Tibial nerve (tissue), 4 donors: ENCODE results near the gene PTX4. TPM values are rescaled to one million over a fixed set of nuclear protein-coding genes. Genes with fewer than 3 reads are reported as not detected.

Source experiments
- DNase-seq, 2 donors: peaks; one replicate each; pipeline ENCODE4 v3.0.0-alpha.2; 2019; ENCODE audit warnings: low spot score in 2 of 2
- H3K27ac ChIP-seq, 4 donors: fragments of 200-600 bp; sonication (generic) in 3 of 4; one replicate each; pipeline ENCODE4 v1.5.1; 2017 to 2019; ENCODE audit warnings: mild to moderate bottlenecking in 1 of 4
- H3K27me3 ChIP-seq, 2 donors: fragments of 200-600 bp; sonication (generic) in 1 of 2; one replicate each; pipeline versions ENCODE4 v1.5.1 to v1.6.0; 2017 to 2019
- H3K36me3 ChIP-seq, 3 donors: fragments of 200-600 bp; sonication (generic); one replicate each; pipeline ENCODE4 v1.5.1; 2018 to 2019
- H3K4me1 ChIP-seq, 4 donors: fragments of 200-600 bp; sonication (generic) in 3 of 4; one replicate each; pipeline ENCODE4 v1.5.1; 2017 to 2019
- H3K4me3 ChIP-seq, 4 donors: fragments of 200-600 bp; sonication (generic) in 3 of 4; one replicate each; pipeline ENCODE4 v1.5.1; 2017 to 2019; ENCODE audit warnings: mild to moderate bottlenecking in 1 of 4, moderate library complexity in 1 of 4
- H3K9me3 ChIP-seq, 4 donors: fragments of 200-600 bp; sonication (generic) in 3 of 4; one replicate each; pipeline ENCODE4 v1.5.1; 2017 to 2019
- EP300 ChIP-seq, 2 donors: sonication (generic); formaldehyde crosslinking; IDR thresholded peaks; one replicate each; pipeline ENCODE4 v1.6.1; 2017; ENCODE audit warnings: antibody characterized with exemption in 2 of 2, mild to moderate bottlenecking in 1 of 2
- POLR2A ChIP-seq, 2 donors: fragments of 450-650 bp; IDR thresholded peaks; one replicate each; pipeline ENCODE4 v1.6.1; 2017; ENCODE audit warnings: antibody characterized with exemption in 2 of 2, mild to moderate bottlenecking in 2 of 2, moderate library complexity in 2 of 2
- WGBS, 2 donors: methylation state at CpG; one replicate each; pipeline ENCODE4 v1.1.5; 2018; 5-methylcytosine and 5-hydroxymethylcytosine counted together
- total RNA-seq, 4 donors: library from RNA; depleted of rRNA; stranded (reverse); fragments of >200 nt; gene quantifications; one replicate each; pipeline ENCODE4 v1.1.0, GENCODE V29; 2016
- TF ChIP-seq, protein P1 (sequence below), 5 experiments: fragments of 200-600 bp in 3 of 5; fragments of 450-650 bp in 2 of 5; sonication (generic) in 3 of 5; IDR thresholded peaks; one replicate each; pipeline ENCODE4 v1.5.1; 2016 to 2019; ENCODE audit warnings: antibody characterized with exemption in 5 of 5, mild to moderate bottlenecking in 3 of 5, moderate library complexity in 2 of 5

Gene PTX4
- total RNA-seq, 4 donors from 2014 or later, result not detected

- 61 to 84% methylated on average over 2 to 14 of the region's 14 CpGs for WGBS, 2 donors
- H3K36me3 ChIP-seq, result peaks cover 0 to 20% (median 1%) of the 10 kb centered on the region in 3 donors
- DNase-seq, result no peak
- H3K4me3 ChIP-seq, result no peak overlapping the region
- peak overlapping the region; percentile 75 to 91 (median 86) for H3K27ac ChIP-seq
- H3K27me3 ChIP-seq, result no peaks in the 10 kb centered on the region
- H3K4me1 ChIP-seq, result peaks cover 0 to 60% (median 4%) of the 10 kb centered on the region in 4 donors
- no peak for TF ChIP-seq POLR2A (IDR thresholded peaks at IDR 0.05)
- no peak for TF ChIP-seq EP300 (IDR thresholded peaks at IDR 0.05)
- TF ChIP-seq, protein P1, sequence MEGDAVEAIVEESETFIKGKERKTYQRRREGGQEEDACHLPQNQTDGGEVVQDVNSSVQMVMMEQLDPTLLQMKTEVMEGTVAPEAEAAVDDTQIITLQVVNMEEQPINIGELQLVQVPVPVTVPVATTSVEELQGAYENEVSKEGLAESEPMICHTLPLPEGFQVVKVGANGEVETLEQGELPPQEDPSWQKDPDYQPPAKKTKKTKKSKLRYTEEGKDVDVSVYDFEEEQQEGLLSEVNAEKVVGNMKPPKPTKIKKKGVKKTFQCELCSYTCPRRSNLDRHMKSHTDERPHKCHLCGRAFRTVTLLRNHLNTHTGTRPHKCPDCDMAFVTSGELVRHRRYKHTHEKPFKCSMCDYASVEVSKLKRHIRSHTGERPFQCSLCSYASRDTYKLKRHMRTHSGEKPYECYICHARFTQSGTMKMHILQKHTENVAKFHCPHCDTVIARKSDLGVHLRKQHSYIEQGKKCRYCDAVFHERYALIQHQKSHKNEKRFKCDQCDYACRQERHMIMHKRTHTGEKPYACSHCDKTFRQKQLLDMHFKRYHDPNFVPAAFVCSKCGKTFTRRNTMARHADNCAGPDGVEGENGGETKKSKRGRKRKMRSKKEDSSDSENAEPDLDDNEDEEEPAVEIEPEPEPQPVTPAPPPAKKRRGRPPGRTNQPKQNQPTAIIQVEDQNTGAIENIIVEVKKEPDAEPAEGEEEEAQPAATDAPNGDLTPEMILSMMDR (IDR thresholded peaks at IDR 0.05), result no peak
- no peaks in the 10 kb centered on the region for H3K9me3 ChIP-seq
Measured at GRCh38 chr16:1531638-1531910, 42.8 kb upstream of the PTX4 start.

GRCh38 chr16:1530883-1531637 lies 42.3 kb upstream of the PTX4 start:
- Histone ChIP-seq H3K4me1 (peaks cover 0 to 55% (median 4%) of the 10 kb centered on the region in 4 donors), H3K9me3 (no peaks in the 10 kb centered on the region), H3K36me3 (peaks cover 0 to 15% (median 0%) of the 10 kb centered on the region in 3 donors), H3K27me3 (no peaks in the 10 kb centered on the region), H3K27ac (peak overlapping the region; percentile 75 to 91 (median 86)), H3K4me3 (peak overlapping the region in 1 of 4 donors; percentile 6)
- TF ChIP-seq POLR2A (IDR thresholded peaks at IDR 0.05) (peak in 1 of 2 donors; percentile 22), EP300 (IDR thresholded peaks at IDR 0.05) (peak in 1 of 2 donors; percentile 48)
- TF ChIP-seq, protein P1 (IDR thresholded peaks at IDR 0.05), result no peak
- peak; percentile 52 to 60 for DNase-seq
- 55 to 68% methylated on average over 21 to 35 of the region's 35 CpGs for WGBS, 2 donors

DNA sequence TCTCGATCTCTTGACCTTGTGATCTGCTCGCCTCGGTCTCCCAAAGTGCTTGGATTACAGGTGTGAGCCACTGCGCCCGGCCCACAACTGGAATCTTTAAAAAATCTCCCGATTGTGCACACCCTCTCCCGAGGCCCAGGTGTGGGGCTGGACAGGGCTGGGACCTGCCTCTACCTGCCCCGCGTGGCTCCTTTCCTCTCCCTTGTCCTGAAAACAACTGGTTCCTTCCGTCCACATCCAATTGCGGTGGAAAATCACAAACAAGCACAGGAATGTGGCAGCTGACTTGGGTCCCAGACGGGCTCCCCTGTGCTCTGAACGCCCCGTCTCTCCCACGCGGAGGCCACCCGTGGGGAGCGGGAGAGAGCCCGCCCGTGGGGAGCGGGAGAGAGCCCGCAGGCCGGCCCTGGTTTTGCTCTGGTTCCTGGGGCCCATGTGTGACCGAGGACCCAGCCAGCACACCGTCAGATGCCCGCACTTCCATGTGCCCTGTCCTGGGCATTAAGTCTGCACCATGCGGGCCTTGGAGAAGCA lies 41.7 kb upstream of the PTX4 start:
- H3K9me3 ChIP-seq, result no peaks in the 10 kb centered on the region
- 87 to 92% methylated on average over 23 to 27 of the region's 27 CpGs for WGBS, 2 donors
- peaks cover 0 to 14% (median 0%) of the 10 kb centered on the region in 3 donors for H3K36me3 ChIP-seq
- no peak for DNase-seq
- no peaks in the 10 kb centered on the region for H3K27me3 ChIP-seq
- peaks cover 0 to 48% (median 4%) of the 10 kb centered on the region in 4 donors for H3K4me1 ChIP-seq
- peak overlapping the region in 3 of 4 donors; percentile 45 to 89 (median 60) for H3K27ac ChIP-seq
- peak overlapping the region in 1 of 4 donors; percentile 6 for H3K4me3 ChIP-seq
- TF ChIP-seq EP300 (IDR thresholded peaks at IDR 0.05), result no peak
- TF ChIP-seq, protein P1 (IDR thresholded peaks at IDR 0.05), result no peak
- TF ChIP-seq POLR2A (IDR thresholded peaks at IDR 0.05), result no peak

- TF ChIP-seq POLR2A (IDR thresholded peaks at IDR 0.05) (no peak), EP300 (IDR thresholded peaks at IDR 0.05) (no peak)
- TF ChIP-seq, protein P1 (IDR thresholded peaks at IDR 0.05), result no peak
- H3K4me1 ChIP-seq, result peaks cover 0 to 38% (median 4%) of the 10 kb centered on the region in 4 donors
- peaks cover 0 to 19% (median 0%) of the 10 kb centered on the region in 3 donors for H3K36me3 ChIP-seq
- WGBS, 2 donors, result 89 to 96% methylated on average over 21 to 26 of the region's 29 CpGs
- H3K9me3 ChIP-seq, result no peaks in the 10 kb centered on the region
- DNase-seq, result no peak
- H3K27ac ChIP-seq, result no peak overlapping the region
- no peaks in the 10 kb centered on the region for H3K27me3 ChIP-seq
- H3K4me3 ChIP-seq, result no peak overlapping the region
Measured at GRCh38 chr16:1528921-1529537, 40.3 kb upstream of the PTX4 start.
